Measurements from ENCODE around the gene AQP7. TPM values are rescaled to one million over a fixed set of nuclear protein-coding genes. Genes with fewer than 3 reads are reported as not detected.
"Not testable (repeated sequence)": the region's sequence is repeated elsewhere in the genome, so short reads cannot be mapped to it uniquely, and the experiment has no call there.

AQP7 gene
- 100 to 1,000 TPM; 128 to 466 (median 169) TPM for total RNA-seq

GRCh38 chr9:33402371-33402770, at the start of gene AQP7:
Gene AQP7 (minus strand): TSS chr9:33402568. CDS start chr9:33401262, 1,306 bp downstream.
- ATAC-seq (ENCODE audit: low FRiP score); DNase-seq (ENCODE audit: low spot score): not testable (repeated sequence)

- no peak for DNase-seq (ENCODE audit: low spot score)
- no peak for ATAC-seq (ENCODE audit: low FRiP score)
- no peak for TF ChIP-seq CTCF (IDR thresholded peaks at IDR 0.05)
Observed at GRCh38 chr9:33450621-33451146, 48.3 kb upstream of the AQP7 start.

- DNase-seq (ENCODE audit: low spot score): no peak
- TF ChIP-seq CTCF (IDR thresholded peaks at IDR 0.05): no peak
- ATAC-seq (ENCODE audit: low FRiP score): no peak
Observed at GRCh38 chr9:33449715-33450114, 47.3 kb upstream of the AQP7 start.

- no peak for TF ChIP-seq CTCF (IDR thresholded peaks at IDR 0.05)
- DNase-seq (ENCODE audit: low spot score) (no peak), ATAC-seq (ENCODE audit: low FRiP score) (no peak)
Observed at GRCh38 chr9:33447799-33448553, 45.6 kb upstream of the AQP7 start.

- DNase-seq (ENCODE audit: low spot score): no peak
- TF ChIP-seq CTCF (IDR thresholded peaks at IDR 0.05): no peak
- ATAC-seq (ENCODE audit: low FRiP score): peak; percentile 83
Observed at GRCh38 chr9:33446946-33447798, 44.8 kb upstream of the AQP7 start, which contains the start of gene AQP3. Gene AQP3 (minus strand): TSS chr9:33447593. CDS start chr9:33447530, 63 bp downstream.

GRCh38 chr9:33446240-33446945, 44.0 kb upstream of the AQP7 start:
- no peak for TF ChIP-seq CTCF (IDR thresholded peaks at IDR 0.05)
- no peak for DNase-seq (ENCODE audit: low spot score)
- ATAC-seq (ENCODE audit: low FRiP score): peak; percentile 27
